HPDE6-E6E7 (cell line): ENCODE data around the gene PACS2.
A peak's percentile ranks its signal among the peaks of the same experiment; 100 is the strongest.

Source experiments
- DNase-seq: peaks from one replicate; pipeline ENCODE4 v3.0.0; 2011; ENCODE audit warnings: missing footprints; ENCODE audit errors: extremely low spot score

PACS2 gene

DNA sequence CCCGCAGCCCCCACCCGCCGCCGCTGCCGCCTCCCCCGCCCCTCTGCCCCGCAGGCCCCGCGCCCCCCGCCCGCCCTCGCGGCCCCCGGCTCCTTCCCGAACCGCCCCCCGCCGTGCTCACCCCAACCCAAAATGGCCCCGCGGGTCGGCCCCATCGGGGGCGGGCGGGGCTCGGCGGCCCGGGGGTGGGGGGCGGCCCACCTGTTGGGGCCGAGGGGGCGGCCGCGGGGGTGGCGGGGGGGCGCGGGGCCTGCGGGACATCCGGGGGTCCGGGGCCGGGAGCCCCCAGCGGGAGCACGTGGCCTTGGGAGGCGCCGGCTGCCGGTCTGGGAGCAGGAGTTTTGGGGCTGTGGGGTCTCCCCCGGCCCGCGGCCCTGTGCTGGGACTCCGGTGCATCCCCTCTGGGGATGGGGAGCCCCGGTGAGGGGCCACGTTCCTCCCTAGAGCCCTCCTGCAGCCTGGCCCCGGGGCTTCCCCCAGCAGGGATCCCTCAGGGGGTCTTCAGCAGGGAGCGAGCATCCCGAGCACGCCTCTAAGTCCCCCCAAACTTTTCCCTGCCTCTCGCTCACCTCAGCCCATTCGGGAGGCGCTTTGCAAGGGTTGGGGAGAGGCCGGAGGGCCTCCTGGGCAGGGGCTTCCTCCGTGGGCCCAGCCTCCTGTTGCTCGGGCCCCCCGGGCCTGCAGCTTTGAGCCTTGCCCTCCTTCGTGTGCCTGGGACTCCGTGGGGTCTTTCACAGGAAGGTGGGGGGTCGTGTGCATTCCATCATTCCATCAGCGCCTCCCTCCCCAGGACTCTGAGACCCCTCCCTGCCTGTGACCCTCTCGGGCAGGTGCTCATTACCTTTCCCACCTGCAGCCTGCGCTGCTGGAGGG, 105.8 kb downstream of the PACS2 start:
- DNase-seq: no peak

DNA sequence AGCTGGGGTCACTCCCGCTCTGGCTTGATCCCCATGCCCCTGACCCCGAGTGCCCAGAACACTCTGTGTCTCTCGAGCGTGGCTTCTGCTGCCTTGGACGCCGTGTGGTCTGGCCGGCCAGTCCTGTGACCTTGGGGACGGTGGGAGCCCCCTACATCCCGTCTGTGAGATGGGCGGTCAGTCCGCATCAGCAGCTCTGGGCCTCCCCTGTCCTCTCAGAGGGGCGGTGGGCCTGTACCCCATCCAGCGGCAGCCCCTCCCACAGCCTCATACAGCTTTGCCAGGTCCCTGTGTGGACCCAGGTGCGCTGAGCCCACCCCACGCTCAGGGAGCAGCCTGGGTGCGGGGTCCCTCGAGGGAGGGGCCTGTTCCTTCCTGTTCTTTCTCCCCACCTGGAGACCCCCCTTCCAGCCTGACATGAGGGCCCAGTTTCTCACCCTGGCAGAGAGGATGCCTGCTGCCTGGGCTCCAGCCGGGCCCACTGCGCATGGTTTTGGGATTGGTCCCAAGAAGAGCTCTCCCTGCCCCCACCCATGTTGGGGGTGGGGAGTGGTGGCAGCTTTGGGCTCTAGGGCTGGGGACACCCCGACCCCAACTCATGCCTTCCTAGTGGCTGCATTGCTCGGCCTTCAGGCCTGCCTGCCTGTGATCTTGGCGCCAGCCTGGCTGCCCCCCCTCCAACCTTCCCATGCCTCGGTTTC, 106.6 kb downstream of the PACS2 start:
- DNase-seq: no peak

DNA sequence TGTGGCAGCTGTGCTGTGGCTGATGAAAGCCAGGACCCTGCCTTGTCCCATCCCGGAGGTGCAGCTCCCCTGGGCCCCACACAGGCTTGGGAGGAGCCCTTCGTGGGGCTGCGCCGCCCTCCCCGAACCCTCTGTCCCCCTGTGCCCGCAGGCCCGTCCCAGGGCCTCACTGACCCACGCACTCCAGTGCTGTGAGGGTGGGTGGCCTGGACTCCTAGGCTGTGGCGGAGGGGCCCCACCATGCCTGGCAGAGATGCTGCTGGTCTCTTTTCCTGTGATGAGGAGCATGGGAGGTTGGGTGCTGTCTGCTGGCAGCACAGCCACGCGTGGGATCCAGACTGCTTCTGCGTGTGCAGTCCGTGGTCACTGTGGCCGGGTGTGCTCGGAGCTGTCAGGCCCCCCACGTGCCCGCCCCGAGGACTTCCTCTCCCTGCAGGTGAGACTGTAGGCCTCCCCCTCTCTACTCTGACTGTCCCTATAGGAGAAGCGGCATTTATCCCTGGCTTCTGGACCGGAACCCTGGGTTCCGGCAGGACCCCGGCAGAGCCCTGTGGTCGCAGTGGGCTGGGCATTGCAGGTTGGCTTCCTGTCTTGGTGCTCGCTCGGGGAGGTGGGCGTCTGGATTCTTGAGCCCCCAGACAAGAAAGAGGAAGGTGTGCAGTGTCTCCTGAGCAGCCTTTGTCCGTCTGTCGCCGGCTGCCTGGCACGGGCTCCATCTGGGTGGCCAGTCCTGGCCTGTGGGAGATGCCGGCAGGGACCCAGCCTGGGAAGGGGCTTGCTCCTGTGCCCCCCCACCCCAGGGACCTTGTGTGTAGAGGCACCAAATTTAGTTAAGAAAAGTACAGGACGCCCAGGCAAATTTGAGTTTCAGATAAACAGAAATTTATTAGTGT, 107.4 kb downstream of the PACS2 start:
- DNase-seq: no peak

DNA sequence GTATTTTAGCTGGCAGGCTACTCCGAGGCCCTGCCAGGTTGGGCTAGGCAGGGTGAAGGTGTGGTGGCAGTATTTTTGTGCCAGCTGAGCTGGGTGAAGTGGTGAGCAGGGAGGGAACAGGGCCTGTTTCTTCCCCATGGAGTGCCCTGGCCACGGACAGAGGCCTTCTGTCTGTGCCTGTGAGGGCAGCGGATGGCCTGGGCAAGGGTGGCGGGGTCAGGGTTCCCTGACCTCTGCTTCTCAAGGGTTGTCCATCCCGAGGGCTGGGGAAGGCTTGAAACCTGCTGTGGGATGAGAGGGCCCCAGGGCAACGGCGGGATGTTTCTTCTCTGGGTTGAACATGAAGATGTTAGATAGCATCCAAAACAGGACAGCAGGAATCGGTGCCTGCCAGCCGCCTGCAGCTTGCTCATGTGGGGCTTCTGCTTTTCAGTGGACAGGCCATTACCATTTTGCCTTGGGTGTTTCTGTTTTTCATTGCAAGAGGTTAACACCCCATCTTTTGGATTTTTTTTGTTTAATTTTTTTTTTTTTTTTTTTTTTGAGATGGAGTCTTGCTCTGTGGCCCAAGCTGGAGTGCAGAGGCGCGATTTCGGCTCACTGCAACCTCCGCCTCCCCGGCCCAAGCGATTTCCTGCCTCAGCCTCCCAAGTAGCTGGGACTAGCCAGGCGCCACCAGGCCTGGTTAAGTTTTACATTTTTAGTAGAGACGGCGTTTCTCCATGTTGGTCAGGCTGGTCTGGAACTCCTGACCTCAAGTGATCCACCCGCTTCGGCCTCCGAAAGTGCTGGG, 108.3 kb downstream of the PACS2 start:
- no peak for DNase-seq

DNA sequence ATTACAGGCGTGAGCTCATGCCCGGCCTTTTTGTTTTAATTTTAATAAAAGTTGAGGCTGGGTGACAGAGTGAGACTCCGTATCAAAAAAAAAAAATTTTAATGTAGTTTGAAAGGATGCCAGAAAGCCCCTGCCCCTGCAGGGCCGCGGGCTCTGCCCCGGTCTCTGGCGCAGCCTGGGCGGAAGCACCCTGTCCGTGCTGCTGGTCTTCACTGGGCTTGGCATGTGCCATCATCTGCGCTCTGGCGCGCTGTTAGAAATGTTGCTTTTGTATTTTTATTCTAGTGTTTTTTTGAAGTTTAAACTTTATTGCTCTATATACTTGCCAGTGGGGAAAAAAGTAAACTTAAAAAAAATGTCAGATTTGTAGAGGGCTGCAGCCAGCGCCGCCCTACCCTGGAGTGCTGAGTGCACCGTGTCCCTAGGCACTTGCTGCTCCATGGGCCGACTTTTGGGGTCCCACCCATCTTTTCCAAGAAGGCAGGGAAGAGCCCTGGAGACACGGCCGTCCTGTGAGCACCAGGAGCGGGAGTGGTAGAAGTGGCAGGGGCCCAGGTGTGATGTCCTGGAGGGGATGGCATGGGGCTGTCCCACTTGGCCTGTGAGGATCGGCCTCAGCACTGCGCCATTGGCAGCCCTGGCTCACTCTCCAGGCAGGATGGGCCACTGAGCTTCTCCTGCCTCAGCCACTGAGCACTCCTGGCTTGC, 109.1 kb downstream of the PACS2 start:
- DNase-seq: no peak

DNA sequence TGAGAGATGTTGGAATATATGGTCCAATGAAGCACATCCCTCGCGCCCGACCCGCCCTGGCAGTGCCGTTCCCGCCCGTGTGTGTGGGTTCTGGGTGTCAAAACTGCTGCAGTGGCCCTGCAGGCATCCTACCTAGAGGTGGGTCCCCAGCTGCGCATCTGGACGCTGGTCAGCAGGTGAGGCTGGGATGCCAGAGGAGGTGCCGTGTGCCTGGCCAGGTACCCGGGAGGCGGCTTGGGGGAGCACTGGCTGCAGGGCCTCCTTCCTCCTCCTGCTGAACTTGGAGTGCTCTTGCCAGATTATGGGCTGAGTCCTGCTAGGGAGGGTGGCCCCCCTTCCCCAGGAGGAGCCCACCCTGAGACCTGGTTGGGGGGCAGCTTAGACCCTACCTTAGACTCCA, 110.3 kb downstream of the PACS2 start:
- no peak for DNase-seq

DNA sequence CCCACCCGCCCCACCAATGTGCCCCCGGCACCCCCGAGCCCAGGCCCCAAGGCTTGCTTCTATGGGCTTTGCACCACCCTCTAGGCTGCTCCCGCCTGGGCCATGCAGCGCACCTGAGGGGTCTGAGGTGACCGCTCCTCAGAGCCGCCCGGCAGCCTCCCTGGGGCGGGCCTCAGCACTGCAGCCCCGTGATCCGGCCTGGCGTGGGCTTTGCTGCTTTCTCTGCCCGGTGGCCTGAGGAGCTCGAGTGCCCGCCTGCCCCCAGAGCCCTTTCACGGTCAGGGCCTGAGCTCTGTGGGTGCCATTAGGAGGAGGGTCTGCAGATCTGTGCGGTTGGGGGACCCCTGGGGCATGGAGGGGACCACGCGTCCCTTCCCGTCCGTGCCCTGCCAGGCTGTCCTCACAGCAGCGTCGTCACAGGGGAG, 111.3 kb downstream of the PACS2 start:
- no peak for DNase-seq

DNA sequence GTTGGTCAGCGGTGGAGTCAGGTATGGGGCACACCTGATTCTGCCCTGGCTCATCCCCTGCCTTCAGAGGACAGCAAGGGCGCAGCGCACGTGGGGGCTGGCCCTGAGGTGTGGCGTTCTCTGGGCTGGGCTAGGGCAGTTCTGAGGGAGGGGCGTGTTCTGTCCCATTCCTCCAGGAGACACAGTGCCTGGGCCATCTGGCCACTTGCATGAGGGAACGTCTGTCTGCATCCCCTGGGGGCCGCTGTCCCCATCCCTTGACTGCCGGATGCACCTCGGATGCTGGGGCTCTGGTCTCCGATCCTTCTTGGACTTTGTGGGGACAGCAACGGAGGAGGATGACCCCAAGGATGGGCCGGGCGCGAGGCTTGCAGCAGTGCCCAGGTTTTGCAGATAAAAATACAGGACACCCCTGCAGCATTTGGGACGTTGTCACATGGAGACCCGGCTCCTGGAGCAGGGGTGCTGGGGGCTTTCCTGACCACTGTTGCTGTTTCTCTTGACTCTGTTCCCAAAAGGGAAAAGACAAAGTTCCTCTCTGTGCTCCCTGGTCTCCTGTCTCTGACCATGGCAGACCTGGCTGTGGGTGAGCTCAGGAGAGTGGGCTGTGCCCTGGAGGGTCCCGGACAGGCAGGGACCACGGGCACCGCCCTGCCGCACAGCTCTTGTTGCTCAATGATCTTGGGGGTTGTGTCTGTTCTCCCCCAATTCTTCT, 112.0 kb downstream of the PACS2 start:
- no peak for DNase-seq

DNA sequence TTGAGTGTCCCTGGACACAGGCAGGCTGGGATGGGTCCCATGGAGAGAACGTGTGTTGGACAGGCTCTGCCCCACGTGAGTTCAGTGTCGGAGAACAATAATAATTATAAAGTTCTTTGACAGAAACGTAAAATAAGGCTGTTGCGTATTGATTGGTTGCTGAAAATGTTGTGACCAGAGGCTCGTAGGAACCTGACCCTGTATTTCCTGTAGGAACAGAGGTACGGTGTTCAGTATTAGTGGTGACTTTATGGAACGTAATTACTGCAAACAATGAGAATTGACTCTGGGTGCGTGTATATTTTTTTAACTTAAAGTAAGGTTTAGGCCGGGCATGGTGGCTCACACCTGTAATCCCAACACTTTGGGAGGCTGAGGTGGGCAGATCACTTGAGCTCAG, 112.9 kb downstream of the PACS2 start:
- no peak for DNase-seq

DNA sequence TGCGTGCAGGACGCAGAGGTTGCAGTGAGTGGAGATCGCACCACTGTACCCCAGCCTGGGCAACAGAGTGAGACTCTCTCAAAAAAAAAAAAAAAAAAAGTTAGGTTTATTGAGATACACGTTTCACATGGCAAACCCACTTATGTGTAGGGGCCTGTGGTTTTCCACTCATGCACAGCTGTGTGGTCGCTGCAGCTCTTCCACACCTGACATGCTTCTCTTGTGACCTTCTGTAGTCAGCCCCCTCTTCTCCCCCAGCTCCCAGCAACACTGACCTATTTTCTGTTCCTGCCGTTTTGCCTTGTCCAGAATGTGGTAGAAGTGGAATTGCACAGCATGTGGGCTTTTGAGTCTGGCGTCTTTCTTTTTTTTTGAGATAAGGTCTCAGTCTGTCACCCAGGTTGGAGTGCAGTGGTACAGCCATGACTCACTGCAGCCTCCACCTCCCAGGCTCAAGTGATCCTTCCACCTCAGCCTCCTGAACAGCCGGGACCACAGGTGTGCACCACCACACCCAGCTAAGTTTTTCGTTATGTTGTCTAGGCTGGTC, 113.5 kb downstream of the PACS2 start:
- DNase-seq: no peak

DNA sequence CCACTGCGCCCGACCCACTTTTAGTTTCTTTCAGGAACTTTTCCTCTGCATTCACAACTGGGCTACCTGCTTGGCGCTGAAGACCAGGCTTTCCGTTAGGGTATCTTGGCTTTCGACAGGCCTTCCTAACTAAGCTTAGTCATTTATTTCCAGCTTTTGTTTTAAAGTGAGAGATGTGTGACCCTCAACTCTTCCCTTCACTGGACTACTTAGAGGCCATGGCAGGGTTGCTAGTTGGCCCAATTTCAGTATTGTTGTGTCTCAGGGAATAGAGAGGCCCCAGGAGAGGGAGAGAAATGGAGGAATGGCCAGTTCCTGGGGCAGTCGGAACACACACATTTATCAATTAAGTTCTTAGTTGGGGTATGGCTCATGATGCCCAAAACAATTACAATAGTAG, 115.5 kb downstream of the PACS2 start:
- no peak for DNase-seq

DNA sequence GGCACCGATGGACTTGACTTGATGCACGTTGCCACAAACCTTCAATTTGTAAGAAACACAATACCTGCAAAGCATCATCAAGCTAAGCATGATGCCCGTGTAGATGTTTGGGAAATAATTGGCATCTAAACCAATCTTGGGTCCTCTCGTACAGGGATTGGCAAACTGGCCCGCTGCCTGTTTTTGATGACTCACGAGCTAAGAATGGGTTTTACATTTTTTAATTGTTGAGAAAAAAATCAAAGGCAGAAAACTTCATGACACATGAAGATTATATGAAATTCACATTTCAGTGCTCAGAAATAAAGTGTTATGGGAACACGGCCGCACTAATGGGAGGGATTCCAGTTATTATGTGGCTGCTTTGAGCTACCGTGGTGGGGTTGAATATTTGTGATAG, 116.0 kb downstream of the PACS2 start:
- peak; percentile 71 for DNase-seq

DNA sequence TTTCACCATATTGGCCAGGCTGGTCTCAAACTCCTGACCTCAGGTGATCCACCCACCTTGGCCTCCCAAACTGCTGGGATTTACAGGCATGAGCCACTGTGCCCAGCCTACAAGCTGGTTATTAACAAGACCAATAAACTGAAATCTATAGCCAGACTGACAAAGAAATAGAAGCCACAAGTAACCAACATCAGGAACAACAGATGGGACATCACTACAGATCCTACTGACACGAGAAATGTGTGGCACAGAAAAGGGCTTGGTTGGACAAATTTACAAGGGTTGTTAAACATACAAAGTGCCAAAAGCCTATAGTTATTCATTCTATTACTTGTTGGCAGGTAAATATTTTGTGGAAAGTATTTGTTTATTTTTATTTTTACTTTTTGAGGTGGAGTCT, 116.7 kb downstream of the PACS2 start:
- no peak for DNase-seq

DNA sequence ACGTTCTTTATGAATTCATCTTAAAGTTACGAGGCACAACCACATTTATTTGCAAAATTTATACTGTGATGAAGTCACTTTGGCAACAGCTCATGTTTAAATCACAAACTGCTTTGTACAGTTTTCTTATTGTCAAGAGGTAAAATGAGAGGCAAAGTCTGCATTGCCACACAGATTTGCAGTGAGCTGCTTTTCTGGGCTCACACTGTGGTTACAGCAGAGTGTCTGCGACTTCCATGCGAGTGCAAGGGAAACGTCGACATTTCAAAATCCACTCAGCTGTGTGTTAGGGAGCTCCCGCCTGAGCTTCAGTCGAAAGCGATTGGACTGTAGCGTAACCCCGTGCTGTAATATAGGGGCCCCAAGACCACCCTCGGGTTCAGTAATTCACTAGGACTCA, 118.1 kb downstream of the PACS2 start:
- no peak for DNase-seq

DNA sequence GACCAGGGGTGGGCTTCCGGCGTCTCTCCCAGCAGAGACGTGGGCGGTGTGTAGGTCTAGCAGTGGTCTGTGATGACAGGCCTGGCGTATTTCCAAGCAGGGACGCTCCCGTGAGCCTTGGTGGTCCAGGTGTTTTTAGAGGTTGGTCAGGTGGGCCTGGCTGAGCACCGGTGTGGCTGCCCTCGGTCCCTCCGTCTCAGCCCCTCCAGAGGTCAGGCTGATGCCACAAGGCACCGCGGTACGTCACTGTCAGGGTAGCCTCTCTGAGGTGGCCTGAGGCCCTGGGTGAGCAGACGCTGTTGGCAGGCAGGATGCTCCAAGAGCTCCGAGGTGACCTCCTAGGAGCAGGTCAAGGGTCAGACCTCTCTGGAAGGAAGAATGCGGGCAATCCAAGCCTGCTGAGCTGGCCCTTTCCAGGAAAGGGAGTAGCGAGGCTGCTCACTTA, 118.6 kb downstream of the PACS2 start:
- DNase-seq: no peak

DNA sequence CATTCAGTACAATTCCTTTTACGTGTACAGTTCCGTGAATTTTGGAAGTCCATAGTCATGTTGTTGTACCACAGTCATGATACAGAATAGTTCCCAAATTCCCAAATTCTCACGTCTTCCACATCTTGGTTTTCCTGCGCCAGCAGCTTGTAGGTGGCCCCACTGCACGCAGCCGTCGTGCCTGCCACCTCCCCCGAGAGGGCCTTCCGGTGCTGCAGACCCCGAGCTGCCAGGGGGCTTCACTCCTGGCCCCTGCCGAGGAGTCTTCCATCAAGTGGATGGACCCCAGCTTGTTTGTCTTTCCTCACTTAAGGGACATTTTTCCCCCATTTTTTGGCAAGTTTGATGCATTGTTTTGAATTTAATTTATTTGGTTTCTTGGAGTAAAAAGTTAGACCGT, 121.9 kb downstream of the PACS2 start:
- DNase-seq: no peak

DNA sequence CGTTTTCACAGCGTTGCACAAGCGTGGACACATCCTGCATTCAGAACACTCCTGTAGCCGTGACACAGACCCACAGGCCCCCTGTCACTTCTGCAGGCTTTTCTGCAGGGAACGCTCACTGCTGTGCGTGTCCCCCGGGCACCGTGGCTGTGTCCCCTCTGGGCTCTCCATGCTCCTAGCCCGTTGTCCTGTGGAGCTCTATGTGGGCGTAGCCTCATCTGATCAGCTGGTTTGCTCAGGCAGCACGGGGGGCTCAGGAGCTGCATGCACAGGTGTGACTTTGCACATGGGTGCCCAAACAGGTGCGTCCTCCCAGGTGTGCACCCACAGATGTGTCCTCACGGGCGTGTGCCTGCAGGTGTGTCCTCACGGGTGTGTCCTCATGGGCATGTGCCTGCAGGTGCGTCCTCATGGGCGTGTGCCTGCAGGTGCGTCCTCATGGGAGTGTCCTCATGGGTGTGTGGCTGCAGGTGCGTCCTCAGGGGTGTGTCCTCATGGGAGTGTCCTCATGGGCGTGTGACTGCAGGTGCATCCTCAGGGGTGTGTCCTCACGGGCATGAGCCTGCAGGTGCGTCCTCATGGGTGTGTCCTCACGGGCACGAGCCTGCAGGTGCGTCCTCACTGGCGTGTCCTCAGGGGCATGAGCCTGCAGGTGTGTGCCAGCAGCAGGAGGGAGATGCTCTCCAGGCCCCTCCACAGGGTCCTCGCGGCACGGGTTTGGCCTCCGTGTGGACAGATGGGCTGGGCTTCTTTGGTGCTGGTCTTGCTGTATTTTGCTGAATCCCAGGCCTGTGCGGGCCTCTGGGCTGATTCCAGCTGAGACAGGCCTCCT, 122.6 kb downstream of the PACS2 start:
- DNase-seq: no peak

DNA sequence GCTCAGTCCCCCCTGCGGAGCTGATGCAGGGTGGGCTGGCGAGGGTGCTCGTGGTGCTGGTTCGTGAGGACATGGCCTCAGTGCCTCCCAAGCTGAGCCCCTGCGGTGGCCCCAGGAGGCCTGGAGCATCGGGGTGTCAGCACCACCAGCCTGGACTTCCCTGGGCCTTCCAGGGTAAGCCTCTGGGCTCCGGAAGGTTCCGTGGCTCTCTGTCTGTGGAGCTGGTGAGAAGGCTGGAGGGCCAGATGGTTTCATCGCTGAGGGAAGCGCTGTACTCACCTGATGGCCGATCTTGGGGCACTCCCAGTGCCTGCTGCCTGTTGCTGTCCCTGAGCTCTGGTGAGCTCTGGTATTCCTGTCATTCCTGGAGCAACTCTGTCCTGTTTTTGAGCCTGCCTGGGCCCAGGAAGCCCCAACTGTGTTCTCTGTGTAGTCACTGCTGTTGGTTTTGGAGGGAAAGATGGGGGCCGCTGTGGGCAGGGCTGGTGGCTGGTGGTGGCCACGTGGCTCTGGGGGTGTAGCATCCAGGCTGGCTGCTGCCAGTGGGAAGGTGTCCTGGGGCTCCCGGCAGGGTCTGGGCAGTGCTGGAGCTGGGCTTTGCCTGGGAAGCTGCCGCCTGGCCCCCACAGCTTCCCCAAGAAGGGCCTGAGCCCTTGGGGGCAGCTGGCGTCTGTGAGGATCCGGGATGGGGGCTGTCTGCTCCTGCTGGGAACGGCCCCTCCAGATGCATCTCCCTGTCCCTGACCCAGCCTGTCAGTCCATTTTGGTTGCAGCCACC, 123.4 kb downstream of the PACS2 start:
- no peak for DNase-seq
